HG02973 (cell line): ENCODE data around the gene CXXC4.

Source experiments
- ATAC-seq: cut with Tn5 transposase; IDR thresholded peaks from one replicate; pipeline ENCODE4 v1.9.1; 2021; ENCODE audit warnings: moderate library complexity; ENCODE audit not compliant: unreplicated experiment

The CXXC4 gene

GRCh38 chr4:104424475-104424941, 70.2 kb downstream of the CXXC4 start:
- ATAC-seq: no peak

- ATAC-seq: no peak
Observed at GRCh38 chr4:104421566-104421965, 73.1 kb downstream of the CXXC4 start.

DNA sequence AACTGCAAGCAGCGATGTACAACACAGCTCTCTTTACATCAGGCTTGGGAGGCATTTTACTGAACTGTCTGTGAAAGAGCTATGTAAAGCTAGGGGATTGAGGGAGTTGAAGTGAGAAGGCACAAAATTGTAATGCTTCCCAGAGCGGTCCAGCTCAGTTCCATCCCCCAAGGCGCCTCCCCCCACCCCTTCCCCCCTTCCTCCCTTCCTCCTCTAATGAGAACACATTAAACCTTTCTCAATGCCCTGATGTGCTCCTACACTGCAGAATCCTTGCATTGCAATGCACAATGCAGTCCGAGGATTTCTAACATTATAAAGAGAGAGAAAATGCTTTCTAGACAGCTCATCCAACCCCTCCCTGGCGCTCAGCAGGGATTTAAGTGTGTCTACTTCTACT, 73.9 kb downstream of the CXXC4 start:
- ATAC-seq: no peak
